Neural cell (in vitro differentiated cells): ENCODE measurements around the gene MARVELD1. TPM values are rescaled to one million over a fixed set of nuclear protein-coding genes. Genes with fewer than 3 reads are reported as not detected.

ENCODE experiments used
- H2AFZ ChIP-seq: fragments of 200-600, 300-800 bp; sonication (generic), shearing (Covaris generic); 2 replicates; pipeline ENCODE4 v1.6.0; 2014; ENCODE audit warnings: low read depth, mild to moderate bottlenecking, antibody characterized with exemption, low read length, moderate library complexity
- H3F3A ChIP-seq: fragments of 200-600 bp; shearing (Covaris generic); 2 replicates; pipeline ENCODE4 v1.6.1; 2016; ENCODE audit warnings: mild to moderate bottlenecking, moderate library complexity, mixed read lengths, antibody characterized with exemption, low read length; ENCODE audit not compliant: insufficient read depth, poor library complexity, severe bottlenecking
- H3K27ac ChIP-seq: fragments of 200-600, 300-800 bp; sonication (generic), shearing (Covaris generic); 2 replicates; pipeline ENCODE4 v1.5.1; 2014; ENCODE audit warnings: mild to moderate bottlenecking, low read length, moderate library complexity
- H3K27me3 ChIP-seq: fragments of 300-800, 200-600 bp; sonication (generic), shearing (Covaris generic); 2 replicates; pipeline ENCODE4 v1.6.0; 2014; ENCODE audit warnings: mild to moderate bottlenecking, low read depth, low read length, moderate library complexity; ENCODE audit not compliant: insufficient read depth
- H3K36me3 ChIP-seq: fragments of 300-800, 200-600 bp; sonication (generic), shearing (Covaris generic); 2 replicates; pipeline ENCODE4 v1.5.1; 2014; ENCODE audit warnings: mild to moderate bottlenecking, antibody characterized with exemption, low read length, moderate library complexity; ENCODE audit not compliant: insufficient read depth
- H3K4me2 ChIP-seq: fragments of 300-800, 200-600 bp; sonication (generic), shearing (Covaris generic); 2 replicates; pipeline ENCODE4 v1.6.0; 2014; ENCODE audit warnings: mild to moderate bottlenecking, low read length
- H3K4me3 ChIP-seq: fragments of 300-800, 200-600 bp; sonication (generic), shearing (Covaris generic); 2 replicates; pipeline ENCODE4 v1.5.1; 2014; ENCODE audit warnings: mild to moderate bottlenecking, low read length, moderate library complexity
- H3K79me2 ChIP-seq: fragments of 200-600 bp; shearing (Covaris generic); replicated peaks from 2 replicates; pipeline ENCODE4 v1.6.0; 2014; ENCODE audit warnings: mild to moderate bottlenecking, low read length, moderate library complexity; ENCODE audit not compliant: insufficient read depth
- H3K9ac ChIP-seq: fragments of 300-800, 200-600 bp; sonication (generic), shearing (Covaris generic); 2 replicates; pipeline ENCODE4 v1.6.1; 2016; ENCODE audit warnings: mild to moderate bottlenecking, low read length, mixed read lengths
- H3K9me2 ChIP-seq: fragments of 200-600 bp; shearing (Covaris generic); 2 replicates; pipeline ENCODE4 v1.6.1; 2016; ENCODE audit warnings: mild to moderate bottlenecking, low read length, mixed read lengths; ENCODE audit not compliant: insufficient read depth
- H3K9me3 ChIP-seq: fragments of 200-600, 300-800 bp; sonication (generic), shearing (Covaris generic); 2 replicates; pipeline ENCODE4 v1.6.1; 2016; ENCODE audit warnings: mild to moderate bottlenecking, mixed run types, low read length, moderate library complexity, mixed read lengths
- H4K20me1 ChIP-seq: fragments of 200-600 bp; shearing (Covaris generic); 2 replicates; pipeline ENCODE4 v1.6.1; 2016; ENCODE audit warnings: mild to moderate bottlenecking, mixed run types; ENCODE audit not compliant: insufficient read depth
- EP300 ChIP-seq: fragments of 450-650 bp; conservative IDR thresholded peaks from 2 replicates; pipeline ENCODE4 v1.6.1; 2014; ENCODE audit warnings: antibody characterized with exemption, mild to moderate bottlenecking, moderate library complexity; ENCODE audit not compliant: poor library complexity, severe bottlenecking
- MXI1 ChIP-seq: fragments of 450-650 bp; conservative IDR thresholded peaks from 2 replicates; pipeline ENCODE4 v1.6.1; 2014; ENCODE audit warnings: antibody characterized with exemption, mild to moderate bottlenecking; ENCODE audit not compliant: poor library complexity, severe bottlenecking
- POLR2AphosphoS5 ChIP-seq: IDR thresholded peaks from 2 replicates; pipeline ENCODE4 v1.6.1; 2012
- RAD21 ChIP-seq: fragments of 450-650 bp; conservative IDR thresholded peaks from 2 replicates; pipeline ENCODE4 v1.6.1; 2014; ENCODE audit warnings: antibody characterized with exemption, mild to moderate bottlenecking, moderate library complexity
- SMC3 ChIP-seq: fragments of 450-650 bp; conservative IDR thresholded peaks from 2 replicates; pipeline ENCODE4 v1.6.1; 2014; ENCODE audit warnings: antibody characterized with exemption, mild to moderate bottlenecking, moderate library complexity; ENCODE audit not compliant: poor library complexity
- polyA plus RNA-seq: library from polyadenylated mRNA; depleted of rRNA; stranded (reverse); fragments of >200 nt; gene quantifications from 2 replicates; pipeline ENCODE4 v1.2.3, GENCODE V29; 2014
- TF ChIP-seq, protein P1 (sequence below): fragments of 450-650 bp; IDR thresholded peaks from 2 replicates; pipeline ENCODE4 v1.5.1; 2014; ENCODE audit warnings: antibody characterized with exemption, mild to moderate bottlenecking, moderate library complexity; ENCODE audit not compliant: poor library complexity, severe bottlenecking

The MARVELD1 gene
- polyA plus RNA-seq, 1 donor from 2014 or later: 2.3 TPM

DNA sequence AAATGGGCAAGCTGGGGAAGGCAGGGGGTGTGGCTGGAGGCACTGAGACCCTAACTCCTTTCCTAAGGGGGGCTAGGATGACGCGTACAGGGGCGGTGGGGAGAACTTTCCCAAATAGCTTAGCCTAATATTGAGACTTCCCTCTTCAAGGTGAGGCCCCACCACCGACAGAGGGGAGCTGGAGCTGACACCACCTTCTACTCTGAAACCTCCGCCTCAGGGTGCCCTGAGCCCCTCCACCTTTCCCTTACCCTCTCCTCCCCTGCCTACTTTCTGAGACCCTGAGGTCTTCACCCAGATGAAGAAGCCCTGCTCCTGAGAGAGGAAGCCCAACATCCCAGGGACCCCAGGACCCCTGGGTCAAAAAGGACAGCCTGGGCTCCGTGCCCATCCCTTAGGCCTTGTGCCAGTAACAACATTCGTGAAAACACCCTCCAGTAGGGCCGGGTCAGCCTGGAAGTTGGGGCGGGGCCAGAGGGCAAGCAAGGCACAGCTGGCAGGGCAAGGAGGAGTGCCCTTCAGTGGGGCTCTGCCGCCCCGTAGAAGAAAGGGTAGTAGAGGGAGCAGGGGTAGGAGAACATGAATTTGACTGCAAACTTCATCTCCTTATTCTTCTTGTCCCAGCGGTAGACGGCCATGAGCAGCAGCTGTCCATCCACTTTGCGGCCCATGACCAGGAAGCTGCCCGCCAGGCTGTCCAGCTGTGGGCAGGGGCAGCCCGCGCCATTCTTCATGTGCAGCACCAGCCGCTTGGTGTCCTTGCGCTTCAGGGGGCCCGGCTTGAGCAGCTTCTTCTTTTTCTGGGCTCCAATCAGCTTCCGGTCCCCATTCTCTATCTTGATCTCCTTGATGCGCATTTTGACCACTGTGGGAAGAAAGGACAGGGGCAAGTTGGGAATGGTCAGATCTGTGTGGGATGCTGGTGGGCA, 53.7 kb downstream of the MARVELD1 start:
- no peak for TF ChIP-seq POLR2AphosphoS5
- TF ChIP-seq SMC3: no peak
- no peak for TF ChIP-seq RAD21
- TF ChIP-seq, protein P1, sequence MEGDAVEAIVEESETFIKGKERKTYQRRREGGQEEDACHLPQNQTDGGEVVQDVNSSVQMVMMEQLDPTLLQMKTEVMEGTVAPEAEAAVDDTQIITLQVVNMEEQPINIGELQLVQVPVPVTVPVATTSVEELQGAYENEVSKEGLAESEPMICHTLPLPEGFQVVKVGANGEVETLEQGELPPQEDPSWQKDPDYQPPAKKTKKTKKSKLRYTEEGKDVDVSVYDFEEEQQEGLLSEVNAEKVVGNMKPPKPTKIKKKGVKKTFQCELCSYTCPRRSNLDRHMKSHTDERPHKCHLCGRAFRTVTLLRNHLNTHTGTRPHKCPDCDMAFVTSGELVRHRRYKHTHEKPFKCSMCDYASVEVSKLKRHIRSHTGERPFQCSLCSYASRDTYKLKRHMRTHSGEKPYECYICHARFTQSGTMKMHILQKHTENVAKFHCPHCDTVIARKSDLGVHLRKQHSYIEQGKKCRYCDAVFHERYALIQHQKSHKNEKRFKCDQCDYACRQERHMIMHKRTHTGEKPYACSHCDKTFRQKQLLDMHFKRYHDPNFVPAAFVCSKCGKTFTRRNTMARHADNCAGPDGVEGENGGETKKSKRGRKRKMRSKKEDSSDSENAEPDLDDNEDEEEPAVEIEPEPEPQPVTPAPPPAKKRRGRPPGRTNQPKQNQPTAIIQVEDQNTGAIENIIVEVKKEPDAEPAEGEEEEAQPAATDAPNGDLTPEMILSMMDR: no peak
- no peak for TF ChIP-seq MXI1
- no peak for TF ChIP-seq EP300
- no peak overlapping the region for H3K4me3 ChIP-seq
- H3K27me3 ChIP-seq: peaks cover 34% of the 10 kb centered on the region
- H3K36me3 ChIP-seq: no peaks in the 10 kb centered on the region
- H3K9ac ChIP-seq: no peak overlapping the region
- no peaks in the 10 kb centered on the region for H3F3A ChIP-seq
- H2AFZ ChIP-seq: no peak overlapping the region
- H3K9me3 ChIP-seq: no peaks in the 10 kb centered on the region
- H3K79me2 ChIP-seq: no peaks in the 10 kb centered on the region
- H4K20me1 ChIP-seq: no peaks in the 10 kb centered on the region
- no peak overlapping the region for H3K27ac ChIP-seq
- no peaks in the 10 kb centered on the region for H3K9me2 ChIP-seq
- no peak overlapping the region for H3K4me2 ChIP-seq

Other genes starting within 250 kb of the MARVELD1 start
- 49.8 and 54.1 TPM in 2 replicates for gene MMS19, start 215.3 kb upstream of the MARVELD1 start, polyA plus RNA-seq
- 2.8 and 3.3 TPM in 2 replicates for gene UBTD1, start 214.8 kb upstream of the MARVELD1 start, polyA plus RNA-seq
- not detected in 2 replicates for gene ANKRD2, start 141.0 kb upstream of the MARVELD1 start, polyA plus RNA-seq
- gene HOGA1, start 129.3 kb upstream of the MARVELD1 start, polyA plus RNA-seq: not detected in 2 replicates
- not detected in 2 replicates for gene C10orf62, start 124.0 kb upstream of the MARVELD1 start, polyA plus RNA-seq
- 64.7 and 81.3 TPM in 2 replicates for gene MORN4, start 80.2 kb upstream of the MARVELD1 start, polyA plus RNA-seq
- 14.4 and 17.8 TPM in 2 replicates for gene PI4K2A, start 73.1 kb upstream of the MARVELD1 start, polyA plus RNA-seq
- 0.94 and 1.3 TPM in 2 replicates for gene AVPI1, start 26.5 kb upstream of the MARVELD1 start, polyA plus RNA-seq
- 135 and 151 TPM in 2 replicates for gene ZFYVE27, start 23.4 kb downstream of the MARVELD1 start, polyA plus RNA-seq
- gene SFRP5, start 58.3 kb downstream of the MARVELD1 start, polyA plus RNA-seq: 0.92 and 1.2 TPM in 2 replicates
- gene GOLGA7B, start 136.1 kb downstream of the MARVELD1 start, polyA plus RNA-seq: 29.8 and 30.4 TPM in 2 replicates